Activated CD8-positive, alpha-beta memory T cell treated with anti-CD3 and anti-CD28 coated beads, Interleukin-2, amount 50 U/mL, for 1 hour (primary cell): ENCODE measurements around the gene INF2.
"Not testable (repeated sequence)": the region's sequence is repeated elsewhere in the genome, so short reads cannot be mapped to it uniquely, and the experiment has no call there.

Experiments
- DNase-seq: peaks from one replicate; pipeline ENCODE4 v3.0.0-alpha.2; 2020; ENCODE audit errors: extremely low read depth

Gene INF2

GRCh38 chr14:104657101-104657524 is 32.3 kb upstream of the INF2 start:
- DNase-seq, result no peak

GRCh38 chr14:104657563-104658324 is 31.7 kb upstream of the INF2 start:
- no peak for DNase-seq

DNA sequence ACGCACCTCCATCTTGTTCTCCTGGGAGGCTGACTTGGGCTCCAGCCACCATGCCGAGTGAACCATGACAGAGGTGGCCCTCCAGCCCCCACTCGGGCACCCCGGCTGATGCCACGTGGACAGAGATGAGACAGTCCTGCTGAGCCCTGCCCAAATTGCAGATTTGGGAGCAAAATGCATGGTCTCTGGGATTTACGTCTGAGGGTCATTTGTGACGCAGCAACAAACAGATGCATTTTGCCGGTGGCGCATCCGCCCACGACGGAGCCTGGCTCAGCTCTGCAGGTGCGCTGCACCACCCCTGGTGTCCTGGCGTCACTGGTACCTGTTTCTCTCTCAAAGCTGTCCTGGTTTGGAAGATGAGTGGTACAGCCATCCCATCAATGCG is 31.1 kb upstream of the INF2 start:
- DNase-seq, result no peak

DNA sequence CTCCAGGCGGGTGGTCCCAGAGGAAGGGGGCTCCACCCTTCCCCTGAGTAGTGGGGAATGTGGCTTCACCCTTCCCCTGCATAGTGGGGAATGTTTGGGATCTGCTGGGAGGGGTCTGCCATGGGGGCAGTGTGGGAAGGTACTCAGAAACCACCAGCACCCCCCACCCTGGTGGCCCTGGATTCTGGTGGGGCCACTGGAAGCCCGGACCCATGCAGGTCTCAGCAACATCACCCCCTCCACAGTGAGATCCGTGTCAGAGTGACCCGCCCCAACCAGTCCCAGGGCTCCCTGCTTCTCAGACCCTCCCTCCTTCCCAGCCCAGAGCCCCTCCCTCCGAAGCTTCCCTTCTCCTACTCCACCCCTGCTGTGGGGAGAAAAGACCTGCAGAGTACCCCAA is 30.3 kb upstream of the INF2 start:
- no peak for DNase-seq

DNA sequence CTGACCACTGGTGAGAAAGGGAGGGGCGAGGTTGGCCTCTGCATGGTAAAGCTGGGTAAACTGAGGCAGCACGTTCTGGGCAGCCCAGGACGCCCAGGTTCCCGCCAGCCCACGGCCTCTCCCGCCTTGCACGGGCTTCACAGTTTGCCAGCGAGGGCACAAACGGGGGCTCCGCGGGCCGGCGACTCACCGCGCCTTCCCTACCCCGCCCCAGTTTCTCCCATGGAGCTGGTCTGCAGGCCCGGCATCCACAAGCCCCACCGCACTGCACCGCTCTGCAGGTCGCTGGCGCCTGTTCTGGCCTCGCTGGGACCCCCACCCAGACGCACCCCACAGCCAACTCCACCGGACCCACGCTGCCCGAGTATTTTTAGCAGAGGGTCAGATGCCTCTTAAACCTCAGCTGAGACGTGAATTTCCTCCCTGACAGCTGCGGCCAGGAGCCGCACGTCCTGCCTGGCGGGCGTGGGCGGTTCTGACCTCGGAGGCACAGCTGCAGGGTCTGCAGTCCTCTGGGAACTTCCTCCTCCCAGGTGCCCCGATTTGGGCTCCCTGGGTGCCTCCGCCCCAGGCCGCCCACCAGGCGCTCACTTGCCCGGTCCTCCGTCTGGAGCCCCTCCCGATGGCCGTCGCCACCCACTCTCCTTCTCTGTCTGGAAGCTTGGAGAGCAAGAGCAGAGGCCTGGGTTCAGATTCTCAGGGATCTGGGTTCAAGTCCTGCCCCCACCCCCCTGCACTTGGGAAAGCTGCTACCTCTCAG is 29.5 kb upstream of the INF2 start:
- no peak for DNase-seq

- no peak for DNase-seq
Observed at GRCh38 chr14:104660597-104660996, 28.8 kb upstream of the INF2 start.

- DNase-seq, result no peak
Observed at GRCh38 chr14:104661086-104661485, 28.3 kb upstream of the INF2 start.

GRCh38 chr14:104661528-104662157 is 27.8 kb upstream of the INF2 start:
- not testable (repeated sequence) for DNase-seq

GRCh38 chr14:104662472-104662871 is 26.9 kb upstream of the INF2 start:
- not testable (repeated sequence) for DNase-seq

DNA sequence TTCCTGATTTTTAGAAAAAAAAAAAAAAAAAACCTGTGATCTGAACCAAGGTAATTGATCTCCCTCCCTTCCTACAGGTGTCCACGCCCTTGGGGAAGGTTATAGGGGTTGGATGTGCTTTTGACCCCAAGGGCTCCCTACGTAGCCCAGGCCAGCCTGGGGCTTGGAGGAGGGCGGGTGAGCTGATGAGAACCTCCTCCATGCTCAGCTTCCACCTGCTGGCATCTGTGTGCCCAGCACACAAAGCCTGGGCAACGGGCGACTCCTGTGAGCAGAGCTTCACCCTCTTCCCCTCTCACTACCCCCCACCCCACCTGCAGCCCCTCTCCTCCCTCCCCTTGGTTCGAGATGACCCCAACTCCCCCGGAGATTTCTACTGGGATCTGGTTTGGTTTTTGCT is 25.3 kb upstream of the INF2 start:
- DNase-seq, result no peak

- no peak for DNase-seq
Observed at GRCh38 chr14:104664588-104664987, 24.8 kb upstream of the INF2 start.

DNA sequence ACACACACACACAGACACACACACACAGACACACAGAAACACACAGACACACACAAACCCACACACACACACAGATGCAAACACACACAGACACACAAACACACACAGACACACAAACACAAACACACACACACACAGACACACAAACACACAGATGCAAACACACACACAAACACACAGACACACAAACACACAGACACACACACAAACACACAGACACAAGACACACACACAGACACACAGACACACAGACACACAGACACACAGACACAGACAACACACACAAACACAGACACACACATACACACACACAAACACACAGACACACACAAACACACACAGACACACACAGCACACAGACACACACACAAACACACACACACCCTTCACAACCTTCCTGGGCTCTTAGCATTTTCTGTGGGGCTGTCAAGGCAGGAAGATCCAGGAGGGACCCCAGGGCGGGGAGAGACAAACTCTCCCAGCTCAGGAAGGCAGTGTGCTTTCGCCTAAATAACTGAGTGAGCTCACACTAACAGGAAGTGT is 24.2 kb upstream of the INF2 start:
- DNase-seq, result no peak

DNA sequence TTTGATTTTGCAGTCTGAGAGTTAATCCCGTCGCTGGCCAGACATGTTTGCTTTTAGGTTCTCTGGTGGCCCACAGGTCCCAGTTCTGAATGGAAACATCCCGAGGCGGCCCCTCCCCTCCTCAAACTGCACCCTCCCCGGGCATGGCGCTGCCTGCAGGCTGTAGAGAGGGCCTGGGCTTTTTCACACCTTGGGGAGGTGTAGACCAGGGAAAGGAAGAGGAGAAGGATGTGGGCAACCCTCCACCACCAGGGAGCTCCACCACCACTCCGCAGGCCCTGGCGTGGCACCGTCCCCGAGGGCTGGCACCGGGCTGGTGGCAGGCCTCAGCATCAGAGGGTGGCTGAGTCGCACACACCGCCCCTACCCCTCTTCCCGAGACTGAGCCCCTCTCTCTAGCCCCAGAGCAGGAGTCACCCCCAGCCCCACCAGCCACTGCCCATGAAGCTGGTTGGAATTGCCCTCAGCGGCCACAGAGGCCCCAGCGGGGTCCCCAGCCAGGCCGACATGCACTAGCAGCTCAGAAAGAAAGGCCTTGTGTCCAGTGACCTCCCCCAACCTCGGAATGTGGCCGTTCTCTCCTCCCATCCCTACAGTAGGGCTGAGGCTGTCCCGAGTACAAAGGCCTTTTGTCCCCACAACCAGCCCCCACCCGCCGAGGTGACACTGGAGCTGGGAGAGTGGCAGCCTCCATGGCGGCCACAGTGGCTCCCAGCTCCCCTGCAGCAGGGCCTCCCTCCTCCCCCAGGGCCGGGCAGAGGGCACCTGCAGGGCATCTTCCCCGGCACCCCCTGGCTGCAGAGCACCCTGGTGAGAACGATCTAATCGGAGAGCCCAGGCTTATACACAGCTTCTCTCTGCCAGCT is 23.5 kb upstream of the INF2 start:
- no peak for DNase-seq

- DNase-seq, result not testable (repeated sequence)
Observed at GRCh38 chr14:104666523-104666895, 22.9 kb upstream of the INF2 start.

GRCh38 chr14:104666981-104667380 is 22.4 kb upstream of the INF2 start:
- DNase-seq, result no peak

DNA sequence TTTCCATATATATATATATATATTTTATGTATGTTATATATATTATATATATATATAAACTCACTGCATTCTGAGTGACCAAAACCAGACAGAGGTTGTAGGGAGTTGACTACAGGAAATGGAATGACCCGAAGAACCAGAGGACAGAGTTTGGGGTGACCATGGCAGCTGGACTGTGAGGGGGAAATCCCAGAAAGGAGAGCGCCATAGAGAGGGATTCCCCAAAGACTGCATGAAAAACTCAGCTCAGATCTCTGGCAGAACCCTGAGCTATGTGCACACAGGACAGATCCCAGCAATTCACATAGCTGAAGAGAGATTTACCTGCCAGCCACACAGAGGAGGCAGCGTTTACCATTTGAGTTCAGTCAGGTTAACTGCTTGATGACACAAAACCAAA is 19.7 kb upstream of the INF2 start:
- no peak for DNase-seq

DNA sequence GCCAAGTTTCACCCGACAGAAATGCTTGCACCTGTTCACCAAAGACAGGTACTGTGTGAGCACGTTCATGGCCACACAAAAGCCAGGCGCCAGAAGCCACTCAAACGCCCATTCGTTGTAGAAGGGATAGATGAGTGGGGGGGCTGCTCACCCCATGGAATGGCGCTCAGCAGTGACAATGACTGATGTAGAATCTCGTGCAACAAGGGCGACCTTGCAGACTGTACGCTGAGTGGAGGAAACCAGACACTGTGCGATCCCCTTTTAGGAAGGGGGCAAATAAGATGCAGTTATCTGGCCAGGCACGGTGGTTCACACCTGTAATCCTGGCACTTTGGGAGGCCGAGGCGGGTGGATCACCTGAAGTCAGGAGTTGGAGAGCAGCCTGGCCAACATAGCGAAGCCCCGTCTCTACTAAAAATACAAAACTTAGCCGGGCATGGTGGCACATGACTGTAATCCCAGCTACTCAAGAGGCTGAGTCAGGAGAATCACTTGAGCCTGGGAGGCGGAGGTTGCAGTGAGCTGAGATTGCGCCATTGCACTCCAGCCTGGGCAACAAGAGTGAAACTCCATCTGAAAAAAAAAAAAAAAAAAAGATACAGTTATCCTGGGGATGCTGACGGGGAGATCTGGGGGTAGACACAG is 18.0 kb upstream of the INF2 start:
- not testable (repeated sequence) for DNase-seq

DNA sequence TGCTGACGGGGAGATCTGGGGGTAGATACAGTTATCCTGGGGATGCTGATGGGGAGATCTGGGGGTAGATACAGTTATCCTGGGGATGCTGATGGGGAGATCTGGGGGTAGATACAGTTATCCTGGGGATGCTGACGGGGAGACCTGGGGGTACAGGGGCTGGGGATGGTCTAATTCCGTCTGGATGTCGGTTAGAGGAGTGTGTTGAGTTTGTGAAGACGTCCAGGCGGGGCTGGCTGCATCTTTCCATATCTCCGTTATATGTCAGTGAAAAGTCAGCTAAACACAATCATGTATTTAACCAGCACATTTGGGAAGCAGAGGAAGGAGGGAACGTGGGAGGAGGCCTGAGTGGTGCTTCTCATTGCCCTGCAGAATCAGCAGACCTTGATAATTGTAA is 17.3 kb upstream of the INF2 start:
- DNase-seq, result not testable (repeated sequence)

GRCh38 chr14:104673481-104673880 is 15.9 kb upstream of the INF2 start:
- no peak for DNase-seq

DNA sequence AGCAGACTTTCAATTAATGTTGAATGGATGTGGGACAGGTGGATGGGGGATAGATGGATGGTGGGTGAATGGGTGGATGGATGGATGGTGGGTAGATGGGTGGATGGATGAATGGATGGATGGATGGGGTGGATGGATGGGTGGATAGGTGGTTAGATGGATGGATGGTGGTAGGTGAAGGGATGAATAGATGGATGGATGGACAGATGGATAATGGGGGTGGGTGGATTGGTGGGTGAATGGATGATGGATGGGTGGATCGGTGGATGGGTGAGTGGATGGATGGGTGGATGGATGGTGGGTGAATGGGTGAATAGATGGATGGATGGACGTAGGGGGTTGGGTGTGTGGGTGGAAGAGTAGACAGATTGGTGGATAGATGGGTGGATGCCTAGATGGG is 14.0 kb upstream of the INF2 start:
- no peak for DNase-seq

DNA sequence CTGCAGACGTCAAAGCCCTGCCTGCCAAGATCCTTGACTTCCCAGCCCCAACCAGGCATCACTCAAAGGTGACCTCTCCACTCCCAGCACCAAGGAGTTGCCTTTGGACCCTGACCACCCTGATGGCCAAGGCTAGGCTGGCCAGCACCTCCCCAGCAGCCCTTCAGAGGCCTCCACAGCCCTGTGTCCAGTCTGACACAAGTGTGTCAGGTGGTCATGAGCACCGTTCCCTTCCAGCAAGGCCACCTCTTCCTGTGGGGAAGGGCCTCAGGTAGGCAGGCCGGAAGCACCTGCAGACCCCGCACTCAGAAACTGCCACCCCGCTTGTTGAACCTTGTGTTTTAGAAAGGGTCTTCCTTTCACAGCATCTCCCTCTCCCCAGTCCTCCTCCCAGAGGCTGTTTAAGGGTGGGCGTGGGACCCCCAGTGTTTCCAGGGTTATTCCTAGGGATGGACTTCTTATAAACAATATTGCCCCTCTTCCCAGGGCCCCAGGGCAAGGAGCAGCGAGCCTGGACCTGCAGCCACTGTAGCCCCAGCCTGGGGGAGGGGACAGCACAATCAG is 13.2 kb upstream of the INF2 start:
- DNase-seq, result no peak
